HG03135 (cell line): Measurements from ENCODE around the gene LSAMP.
"Not testable (repeated sequence)": the region's sequence is repeated elsewhere in the genome, so short reads cannot be mapped to it uniquely, and the experiment has no call there.

Source experiments
- ATAC-seq: cut with Tn5 transposase; IDR thresholded peaks from one replicate; pipeline ENCODE4 v1.9.1; 2021; ENCODE audit warnings: mild to moderate bottlenecking, moderate library complexity; ENCODE audit not compliant: unreplicated experiment

The LSAMP gene

DNA sequence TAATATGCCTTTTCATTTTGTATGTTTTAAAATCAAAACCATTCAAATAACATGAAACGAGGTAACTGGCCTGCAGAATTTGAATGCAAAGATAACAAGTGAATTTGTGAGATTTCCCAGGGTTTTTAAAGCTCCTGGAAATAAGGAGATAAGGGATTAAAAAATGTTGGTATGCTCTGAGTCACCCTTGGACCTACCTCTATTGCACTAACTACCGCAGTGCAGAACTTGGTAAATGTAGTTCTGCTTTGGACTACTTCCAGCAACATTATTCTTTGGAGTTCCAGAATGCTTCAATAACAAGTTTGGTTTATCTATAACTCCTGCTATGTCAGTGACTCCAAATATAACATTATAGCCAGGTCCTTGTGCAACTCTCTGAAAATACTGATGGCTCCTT lies 620.2 kb downstream of the LSAMP start:
- no peak for ATAC-seq

- no peak for ATAC-seq
These were observed 622.2 kb downstream of the LSAMP start for GRCh38 chr3:115823083-115823482.

- no peak for ATAC-seq
These were observed 622.7 kb downstream of the LSAMP start for GRCh38 chr3:115822579-115822978.

DNA sequence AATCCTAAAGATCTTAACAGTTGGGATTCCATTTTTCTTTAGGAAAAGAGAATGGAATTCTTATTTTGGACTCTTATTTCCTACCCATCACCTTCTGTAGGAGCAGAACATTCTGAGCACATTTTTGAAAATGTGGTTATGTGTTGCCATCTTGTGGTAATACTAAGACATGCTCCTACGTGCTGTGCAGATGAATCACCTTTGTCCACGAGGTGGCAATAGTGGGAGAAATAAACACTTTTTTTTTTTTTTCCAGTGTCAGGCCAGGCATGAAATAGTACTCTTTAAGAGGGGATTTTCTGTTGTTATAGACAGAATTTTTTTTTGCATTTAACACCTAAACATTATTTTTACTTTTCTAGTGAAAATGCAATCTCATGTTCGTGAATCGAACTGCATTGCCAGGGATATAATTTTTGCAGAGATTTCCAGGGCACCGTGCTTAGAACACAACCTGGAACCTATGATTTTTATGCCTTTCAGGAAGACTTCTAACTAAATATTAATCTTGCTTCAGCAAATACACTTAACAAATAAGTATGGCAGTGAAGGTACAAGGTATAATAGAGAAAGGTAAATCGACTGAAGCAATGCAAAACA lies 625.4 kb downstream of the LSAMP start:
- peak; percentile 92 for ATAC-seq

GRCh38 chr3:115814778-115815380 lies 630.4 kb downstream of the LSAMP start:
- no peak for ATAC-seq

GRCh38 chr3:115814006-115814405 lies 631.3 kb downstream of the LSAMP start:
- ATAC-seq = no peak

DNA sequence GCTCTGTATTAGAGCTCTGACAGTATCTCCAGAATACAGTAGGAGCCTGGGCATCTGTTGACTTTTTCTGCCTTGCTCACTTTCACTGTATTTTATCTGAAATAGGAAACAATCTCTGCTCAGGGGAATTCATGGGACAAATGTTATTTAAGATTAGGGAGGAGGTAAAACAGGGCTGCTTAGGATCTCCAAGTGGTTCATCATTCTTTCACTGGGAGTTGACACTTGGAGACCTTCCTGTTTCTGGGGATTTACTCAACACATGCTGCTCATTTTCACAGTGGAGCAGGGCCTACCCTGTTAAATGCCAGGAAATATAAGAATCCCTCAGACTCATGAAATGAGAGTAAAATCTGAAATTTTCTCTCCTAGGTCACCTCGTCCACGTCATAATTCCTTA lies 636.5 kb downstream of the LSAMP start:
- no peak for ATAC-seq

DNA sequence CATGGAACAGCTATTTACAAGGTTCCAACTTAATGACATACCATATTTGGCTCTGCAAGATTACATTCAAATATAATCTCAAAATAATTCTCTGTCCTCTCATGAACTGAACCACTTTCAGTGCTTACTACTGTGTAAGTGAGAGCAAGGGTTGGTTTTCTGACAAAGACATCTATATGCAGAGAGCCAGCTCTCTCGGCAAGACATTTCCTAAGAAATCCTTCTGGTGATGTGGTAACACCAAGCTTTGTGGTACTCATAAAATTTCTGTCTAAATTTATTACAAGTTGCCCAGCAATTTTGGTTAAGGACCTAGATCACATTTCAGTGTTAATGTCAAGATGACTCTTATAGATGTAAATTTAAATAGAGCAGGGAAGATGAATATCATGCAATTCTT lies 637.0 kb downstream of the LSAMP start:
- ATAC-seq = no peak

DNA sequence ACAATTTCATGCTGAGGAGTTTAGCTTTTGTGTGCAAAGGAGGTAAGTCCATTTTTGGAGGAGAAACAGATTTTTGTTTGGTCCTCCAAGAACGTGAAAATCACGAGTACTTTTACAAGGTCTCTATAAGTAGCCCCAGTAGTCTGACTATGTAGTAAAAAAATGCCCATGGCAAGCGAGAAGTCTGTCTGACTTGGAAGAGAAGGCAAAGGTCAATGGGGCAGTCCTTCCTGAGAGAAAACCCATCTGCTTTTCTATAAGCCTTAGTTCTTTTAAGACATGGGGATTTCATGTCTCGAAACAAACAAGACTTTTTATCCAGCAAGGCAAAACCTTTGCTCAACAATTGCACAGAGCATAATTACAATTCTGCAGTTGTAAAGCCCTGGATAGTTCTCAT lies 638.8 kb downstream of the LSAMP start:
- no peak for ATAC-seq

- ATAC-seq = no peak
These were observed 639.8 kb downstream of the LSAMP start for GRCh38 chr3:115805520-115805919.

DNA sequence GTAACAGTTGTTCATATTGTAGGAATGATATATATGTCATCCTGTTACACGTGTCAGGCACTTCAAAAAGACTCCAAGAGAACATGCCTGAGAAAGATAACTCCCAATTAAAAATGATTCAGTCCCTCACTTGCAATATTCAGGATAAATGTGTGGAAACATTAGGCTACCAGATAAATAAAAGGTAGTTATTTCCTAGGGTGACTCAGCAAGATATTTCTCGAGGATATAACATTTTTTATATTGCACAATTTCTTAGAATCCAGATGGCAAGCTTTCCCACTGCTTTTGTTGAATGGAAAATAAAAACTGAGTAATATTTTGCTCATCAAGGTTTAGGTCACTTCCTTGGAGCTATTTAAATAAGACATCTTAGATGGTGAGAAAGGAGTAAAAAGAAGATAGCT lies 640.6 kb downstream of the LSAMP start:
- no peak for ATAC-seq

DNA sequence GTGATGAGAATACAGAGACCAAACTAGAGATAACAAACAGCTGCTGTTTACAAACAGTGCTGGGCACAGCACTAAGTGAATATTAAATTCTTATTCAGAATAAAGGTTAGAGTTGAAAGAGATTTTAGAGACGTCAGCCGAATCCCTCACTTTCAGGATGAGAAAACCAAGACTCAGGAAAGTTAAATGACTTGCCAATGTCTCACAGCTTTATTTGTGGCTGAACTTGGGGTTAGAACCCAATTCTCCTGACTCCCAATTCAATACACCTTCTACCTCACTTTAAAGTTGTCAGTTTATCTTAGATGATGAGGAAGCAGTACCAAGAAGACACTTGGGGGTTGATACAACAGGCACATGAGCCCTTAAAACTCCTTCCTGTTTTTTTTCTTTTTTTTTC lies 641.1 kb downstream of the LSAMP start:
- ATAC-seq = no peak

DNA sequence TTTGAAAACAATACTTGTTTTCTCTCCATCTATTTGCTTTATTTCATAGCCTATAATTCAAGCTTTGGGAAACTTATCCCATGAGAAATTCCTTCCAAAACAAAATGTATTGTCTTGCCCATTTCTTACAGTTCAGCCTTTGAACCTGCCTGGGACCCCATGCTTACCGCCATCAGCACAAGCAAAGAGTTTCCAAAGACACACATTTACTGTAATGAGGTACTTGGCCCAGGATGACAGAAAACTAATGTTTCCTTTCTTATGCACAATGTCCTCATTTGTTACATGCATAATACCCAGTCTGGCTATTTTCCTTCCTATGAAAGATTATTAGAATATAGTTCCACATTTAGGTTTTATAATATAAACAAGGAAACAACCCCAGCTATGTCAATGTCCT lies 641.6 kb downstream of the LSAMP start:
- ATAC-seq = no peak

GRCh38 chr3:115800489-115801075 lies 644.7 kb downstream of the LSAMP start:
- ATAC-seq = no peak

DNA sequence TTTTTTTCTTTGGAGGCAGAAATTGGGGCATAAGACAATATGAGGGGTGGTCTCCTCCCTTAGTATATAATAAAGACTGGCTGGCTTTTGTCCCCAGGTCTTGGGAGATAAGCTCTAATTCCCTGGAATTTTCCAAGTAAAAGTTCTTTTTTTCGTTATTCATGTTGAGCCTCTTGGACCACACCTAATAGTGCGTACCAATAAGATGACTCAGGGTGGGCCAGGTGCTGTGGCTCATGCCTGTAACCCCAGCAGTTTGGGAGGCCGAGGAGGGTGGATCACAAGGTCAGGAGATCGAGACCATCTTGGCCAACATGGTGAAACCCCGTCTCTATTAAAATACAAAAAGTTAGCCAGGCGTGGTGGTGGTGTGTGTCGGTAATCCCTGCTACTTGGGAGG lies 645.2 kb downstream of the LSAMP start:
- ATAC-seq = not testable (repeated sequence)

DNA sequence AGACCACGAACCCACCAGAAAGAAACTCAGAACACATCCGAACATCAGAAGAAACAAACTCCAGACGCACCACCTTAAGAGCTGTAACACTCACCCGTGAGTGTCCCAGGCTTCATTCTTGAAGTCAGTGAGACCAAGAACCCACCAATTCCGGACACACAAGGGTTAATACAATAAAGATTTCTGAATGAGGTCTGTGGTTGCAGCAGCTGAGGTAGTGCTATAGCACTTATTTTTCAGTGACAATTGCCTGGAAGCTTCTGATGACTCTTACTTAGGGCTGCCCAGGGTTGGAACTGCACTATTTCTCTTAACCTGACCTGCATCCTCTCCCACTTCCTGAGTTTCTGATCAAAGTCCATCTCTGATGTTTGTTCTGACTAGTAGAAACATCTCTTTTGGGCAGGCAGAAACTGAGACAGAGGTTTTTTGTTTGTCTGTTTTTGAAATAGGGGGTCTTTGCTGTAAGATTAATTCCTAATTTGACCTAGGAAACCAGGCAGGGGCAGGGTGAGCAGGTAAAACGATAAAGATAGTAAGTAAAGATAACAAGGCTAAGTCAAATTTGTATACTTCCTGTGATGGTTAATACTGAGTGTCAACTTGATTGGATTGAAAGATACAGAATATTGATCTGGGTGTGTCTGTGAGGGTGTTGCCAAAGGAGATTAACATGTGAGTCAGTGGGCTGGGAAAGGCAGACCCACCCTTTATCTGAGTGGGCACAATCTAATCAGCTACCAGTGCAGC lies 652.9 kb downstream of the LSAMP start:
- ATAC-seq = peak; percentile 59

- ATAC-seq = not testable (repeated sequence)
These were observed 653.8 kb downstream of the LSAMP start for GRCh38 chr3:115791271-115792153.

GRCh38 chr3:115790759-115791158 lies 654.5 kb downstream of the LSAMP start:
- no peak for ATAC-seq

DNA sequence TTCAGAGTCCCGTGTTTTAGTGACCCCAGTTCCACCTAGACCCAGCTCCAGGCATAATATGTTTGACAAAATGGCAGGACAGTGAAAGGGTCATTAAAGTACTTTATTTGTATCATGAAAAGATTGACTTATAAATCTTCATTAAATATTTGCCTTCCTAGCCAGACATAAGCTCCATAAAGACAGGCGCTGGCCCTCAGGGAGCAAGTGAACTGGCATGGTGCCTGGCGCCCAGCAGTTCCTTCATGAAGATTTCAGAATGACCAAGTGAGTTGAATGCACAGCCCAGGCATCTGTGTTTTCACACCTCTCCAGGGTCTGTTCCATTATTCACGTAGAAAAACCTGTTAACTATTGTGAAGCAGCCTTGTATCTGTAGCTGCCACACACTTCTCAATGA lies 655.8 kb downstream of the LSAMP start:
- no peak for ATAC-seq

- no peak for ATAC-seq
These were observed 656.3 kb downstream of the LSAMP start for GRCh38 chr3:115788921-115789470.

- no peak for ATAC-seq
These were observed 657.5 kb downstream of the LSAMP start for GRCh38 chr3:115787818-115788217.
